Occipital lobe (tissue), 2 donors: ENCODE data around the gene DNAJC7. TPM values are rescaled to one million over a fixed set of nuclear protein-coding genes. Genes with fewer than 3 reads are reported as not detected.
"Not testable (repeated sequence)": the region's sequence is repeated elsewhere in the genome, so short reads cannot be mapped to it uniquely, and the experiment has no call there.

Experiments used
- DNase-seq: peaks from one replicate; lab custom pipeline; 2025; lab: John Stamatoyannopoulos, UW
- total RNA-seq: library from RNA; depleted of rRNA; stranded (reverse); fragments of >200 nt; gene quantifications from one replicate; pipeline ENCODE4 v1.2.3, GENCODE V29; 2014

DNAJC7 gene
- total RNA-seq, 1 donor from 2014 or later = 78.0 TPM

- no peak for DNase-seq
Measured at GRCh38 chr17:42041619-42042018, 24.4 kb upstream of the DNAJC7 start.

GRCh38 chr17:42040818-42041217 lies 23.6 kb upstream of the DNAJC7 start:
- no peak for DNase-seq

- no peak for DNase-seq
Measured at GRCh38 chr17:42039794-42040763, 22.8 kb upstream of the DNAJC7 start.

GRCh38 chr17:42038221-42038973 lies 21.2 kb upstream of the DNAJC7 start:
- DNase-seq = no peak

GRCh38 chr17:42034059-42034458 lies 16.8 kb upstream of the DNAJC7 start:
- no peak for DNase-seq

- DNase-seq = no peak
Measured at GRCh38 chr17:42031584-42031983, 14.3 kb upstream of the DNAJC7 start.

- DNase-seq = no peak
Measured at GRCh38 chr17:42028791-42029127, 11.5 kb upstream of the DNAJC7 start.

- no peak for DNase-seq
Measured at GRCh38 chr17:42027961-42028790, 10.9 kb upstream of the DNAJC7 start.

GRCh38 chr17:42027590-42027889 lies 10.3 kb upstream of the DNAJC7 start:
- no peak for DNase-seq

GRCh38 chr17:42026857-42027589 lies 9.8 kb upstream of the DNAJC7 start:
- DNase-seq = no peak

GRCh38 chr17:42025936-42026335 lies 8.7 kb upstream of the DNAJC7 start:
- no peak for DNase-seq

- DNase-seq = no peak
Measured at GRCh38 chr17:42025191-42025579, 7.9 kb upstream of the DNAJC7 start.

GRCh38 chr17:42023524-42024349 lies 6.5 kb upstream of the DNAJC7 start:
- DNase-seq = no peak

- not testable (repeated sequence) for DNase-seq
Measured at GRCh38 chr17:42020845-42021244, 3.6 kb upstream of the DNAJC7 start.

GRCh38 chr17:42019509-42020404 lies 2.5 kb upstream of the DNAJC7 start, which contains the start of gene NKIRAS2:
Gene NKIRAS2, plus strand, starts transcription at chr17:42020090. Its CDS starts 1,488 bp downstream, at chr17:42021578.
- peak; percentile 93 for DNase-seq

- DNase-seq = no peak
Measured at GRCh38 chr17:42018988-42019387, 1.7 kb upstream of the DNAJC7 start.

GRCh38 chr17:42018339-42018738 lies 1.1 kb upstream of the DNAJC7 start:
- DNase-seq = no peak

GRCh38 chr17:42017866-42018200 lies 594 bp upstream of the DNAJC7 start:
- no peak for DNase-seq

- no peak for DNase-seq
Measured at GRCh38 chr17:42016411-42016831, 818 bp downstream of the DNAJC7 start.
